Measurements from ENCODE around the gene KIF13A.

- TF ChIP-seq CTCF (IDR thresholded peaks at IDR 0.05) (no peak), POLR2A (IDR thresholded peaks at IDR 0.05) (no peak)
Measured at GRCh38 chr6:17962436-17963031, 24.9 kb downstream of the KIF13A start.
